K562 (cell line): ENCODE results near the gene MRPL40. TPM values are rescaled to one million over a fixed set of nuclear protein-coding genes. Genes with fewer than 3 reads are reported as not detected.

Experiments used
- BMI1 ChIP-seq: fragments of 150-350 bp; IDR thresholded peaks from 2 replicates; pipeline ENCODE4 v1.6.1; 2014; ENCODE audit warnings: low read length
- CAMTA2 ChIP-seq: fragments of 250-450 bp; sonication (Bioruptor Pico); conservative IDR thresholded peaks from 2 replicates; pipeline ENCODE4 v1.5.1; 2022
- CBX2 ChIP-seq: fragments of 200-600 bp; sonication (generic); IDR thresholded peaks from one replicate; pipeline ENCODE4 v1.6.1; 2012; ENCODE audit warnings: mild to moderate bottlenecking, low read length, inconsistent platforms; ENCODE audit not compliant: insufficient read depth, poor library complexity, severe bottlenecking
- CHD1 ChIP-seq: fragments of 200-600 bp; sonication (generic); IDR thresholded peaks from one replicate; pipeline ENCODE4 v1.6.1; 2012; ENCODE audit warnings: mild to moderate bottlenecking, moderate library complexity, low read length, inconsistent platforms
- EGR1 ChIP-seq: fragments of 450-650 bp; conservative IDR thresholded peaks from 2 replicates; pipeline ENCODE4 v1.6.1; 2017; ENCODE audit warnings: mild to moderate bottlenecking
- FOXM1 ChIP-seq, 2 experiments: fragments of 450-650 bp in 1 of 2; sonication (generic) in 1 of 2; formaldehyde crosslinking in 1 of 2; IDR thresholded peaks; 2 replicates each; pipeline versions ENCODE4 v1.6.1 to v1.9.0; 2017 to 2022; ENCODE audit warnings: low read depth in 2 of 2, mild to moderate bottlenecking in 2 of 2, missing genetic modification reagents in 1 of 2, moderate library complexity in 1 of 2
- IRF2 ChIP-seq: sonication (generic); formaldehyde crosslinking; IDR thresholded peaks from 2 replicates; pipeline ENCODE4 v1.8.1; 2022; ENCODE audit warnings: mild to moderate bottlenecking, missing genetic modification reagents
- MAZ ChIP-seq, 2 experiments: fragments of 450-650 bp in 1 of 2; sonication (generic) in 1 of 2; formaldehyde crosslinking; IDR thresholded peaks in 1 of 2; conservative IDR thresholded peaks in 1 of 2; 2 replicates each; pipeline versions ENCODE4 v1.4.0 to v1.5.0; 2020; ENCODE audit warnings: mild to moderate bottlenecking in 1 of 2, missing genetic modification reagents in 1 of 2
- MLX ChIP-seq, 2 experiments: fragments of 450-650 bp in 1 of 2; sonication (generic) in 1 of 2; formaldehyde crosslinking; conservative IDR thresholded peaks; 2 replicates each; pipeline versions ENCODE4 v1.4.0 to v1.8.1; 2020 to 2022; ENCODE audit warnings: mild to moderate bottlenecking in 1 of 2, missing genetic modification reagents in 1 of 2
- PTRF ChIP-seq: fragments of 450-650 bp; IDR thresholded peaks from 2 replicates; pipeline ENCODE4 v1.6.1; 2016; ENCODE audit warnings: mild to moderate bottlenecking, missing genetic modification characterization, missing compliant biosample characterization
- PTTG1 ChIP-seq: fragments of 450-650 bp; IDR thresholded peaks from 2 replicates; pipeline ENCODE4 v1.6.1; 2016; ENCODE audit warnings: low read depth, mild to moderate bottlenecking, missing genetic modification characterization, missing compliant biosample characterization
- RBM39 ChIP-seq: fragments of 200-400 bp; formaldehyde crosslinking; optimal IDR thresholded peaks from 2 replicates; pipeline ENCODE3; 2018; ENCODE audit warnings: low read depth, low read length
- RERE ChIP-seq: sonication (generic); formaldehyde crosslinking; IDR thresholded peaks from 2 replicates; pipeline ENCODE4 v1.8.0; 2023; ENCODE audit warnings: missing genetic modification reagents, mild to moderate bottlenecking, borderline replicate concordance
- SMC3 ChIP-seq: conservative IDR thresholded peaks from 2 replicates; pipeline ENCODE4 v1.6.1; 2011; ENCODE audit warnings: low read depth, low read length, improper control_type of control experiment; ENCODE audit not compliant: insufficient read depth
- SRSF7 ChIP-seq: fragments of 200-400 bp; formaldehyde crosslinking; optimal IDR thresholded peaks from 2 replicates; pipeline ENCODE3; 2017; ENCODE audit warnings: mild to moderate bottlenecking, low read depth, low read length
- U2AF1 ChIP-seq: fragments of 200-400 bp; formaldehyde crosslinking; optimal IDR thresholded peaks from 2 replicates; pipeline ENCODE3; 2017; ENCODE audit warnings: mild to moderate bottlenecking, low read depth, low read length, moderate library complexity
- ZNF76 ChIP-seq: fragments of 250-450 bp; sonication (Bioruptor Pico); IDR thresholded peaks from 2 replicates; pipeline ENCODE4 v1.4.0; 2020; ENCODE audit warnings: mild to moderate bottlenecking, moderate library complexity, borderline replicate concordance
- ZNF778 ChIP-seq: fragments of 450-650 bp; formaldehyde crosslinking; IDR thresholded peaks from 2 replicates; pipeline ENCODE4 v1.4.0; 2020; ENCODE audit warnings: mild to moderate bottlenecking, moderate library complexity
- polyA plus RNA-seq, 8 experiments: library from polyadenylated mRNA; depleted of rRNA in 4 of 8; stranded (reverse) in 5 of 8; unstranded in 3 of 8; fragments of >200 nt; fragmentation: Nextera tagmentation in 2 of 8; fragmentation: Illumina TruSeq in 1 of 8; extraction: Ambion mirVana in 2 of 8; extraction: Trizol in 1 of 8; gene quantifications; 2 replicates each; pipeline versions ENCODE4 v1.2.1 to v1.2.3, GENCODE V29; 2011 to 2014; ENCODE audit warnings: inconsistent platforms in 1 of 8, missing spikeins in 1 of 8
- total RNA-seq, 7 experiments: library from RNA; depleted of rRNA in 6 of 7; stranded (reverse); fragments of >200 nt in 6 of 7; fragmentation: Illumina TruSeq in 2 of 7; extraction: Trizol in 2 of 7; gene quantifications; 2 replicates each; pipeline versions ENCODE4 v1.2.1 to v1.2.3, GENCODE V29; 2011 to 2021; ENCODE audit warnings: low replicate concordance in 1 of 7
- TF ChIP-seq, protein P1 (sequence below): fragments of 250-450 bp; sonication (Bioruptor Pico); IDR thresholded peaks from 2 replicates; pipeline ENCODE4 v1.8.0; 2022; ENCODE audit warnings: moderate library complexity, mild to moderate bottlenecking, inconsistent platforms

MRPL40 gene
- total and polyA plus RNA-seq, 9 of the 15 experiments (the other 6 are each of a cell fraction or from before 2014, with no cell fraction given), result 132 to 652 (median 208) TPM

DNA sequence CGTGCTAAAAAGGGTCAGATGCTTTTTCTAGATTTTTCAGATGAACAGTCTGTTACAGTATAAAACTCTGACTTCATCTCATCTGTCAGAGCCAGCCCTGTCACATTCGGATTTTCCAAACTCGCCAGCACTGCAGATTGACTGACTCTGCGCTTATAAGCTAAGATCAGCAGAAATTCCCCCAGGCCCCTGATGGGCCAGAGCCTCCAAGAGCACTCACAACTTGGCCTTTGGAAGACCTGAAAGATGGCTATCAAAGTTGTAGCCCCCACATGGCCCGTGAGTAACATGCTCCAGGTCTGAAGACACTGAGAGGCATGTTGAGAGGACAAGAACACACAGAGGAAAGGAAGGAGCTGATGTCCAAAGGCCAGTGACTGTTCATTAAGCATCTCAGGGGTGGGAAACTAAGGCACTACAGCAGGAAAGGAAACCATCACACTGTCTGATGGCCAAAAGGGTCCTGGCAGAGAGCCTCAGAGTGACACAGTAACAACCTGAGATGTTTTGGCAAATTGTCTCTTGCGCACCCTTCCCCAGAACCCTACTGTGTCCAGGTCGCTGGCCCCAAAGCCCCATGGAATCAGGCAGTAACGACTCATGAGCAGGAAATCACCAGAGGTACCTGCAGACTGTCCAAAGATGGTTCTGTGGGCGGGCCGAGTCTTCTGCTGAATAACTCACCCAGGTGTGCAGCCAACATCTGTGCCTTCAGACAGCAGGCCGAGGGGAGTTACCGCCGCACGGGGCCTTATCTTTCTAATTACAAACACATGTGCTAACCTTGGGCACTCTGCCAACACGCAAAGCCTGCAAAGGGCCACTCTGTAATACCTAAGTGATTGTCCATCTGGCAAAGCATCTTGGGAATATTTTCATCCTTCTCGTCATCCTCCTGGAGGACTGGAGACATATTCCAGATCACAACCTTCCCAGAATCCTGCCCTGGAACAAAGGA, 24.4 kb upstream of the MRPL40 start (continued):
- TF ChIP-seq PTTG1 (no peak), RBM39 (no peak), SMC3 (no peak; the same call in 1 of the 2 replicates), FOXM1 (IDR thresholded peaks at IDR 0.05; ENCODE audit: low read depth) (peak; percentile 69; the same call in 1 of the 2 replicates), FOXM1 (CRISPR knock-in tag; IDR thresholded peaks at IDR 0.05; ENCODE audit: low read depth) (no peak), CHD1 (no peak), MLX (CRISPR knock-in tag; conservative IDR thresholded peaks at IDR 0.05) (no peak), IRF2 (no peak), PTRF (tag) (no peak), CAMTA2 (CRISPR knock-in tag) (no peak), BMI1 (no peak), CBX2 (no peak), U2AF1 (no peak), RERE (CRISPR knock-in tag) (no peak), SRSF7 (no peak), EGR1 (no peak), ZNF778 (no peak), ZNF76 (CRISPR knock-in tag) (0 out of 2 replicates have a peak, but pooled peaks have one; percentile 8), MAZ (CRISPR knock-in tag; conservative IDR thresholded peaks at IDR 0.05 in 1 of 2, IDR thresholded peaks at IDR 0.05 in 1 of 2) (0 out of 4 replicates have a peak, but pooled peaks of 1 of the 2 experiments have one; percentile 39)
- TF ChIP-seq, protein P1, sequence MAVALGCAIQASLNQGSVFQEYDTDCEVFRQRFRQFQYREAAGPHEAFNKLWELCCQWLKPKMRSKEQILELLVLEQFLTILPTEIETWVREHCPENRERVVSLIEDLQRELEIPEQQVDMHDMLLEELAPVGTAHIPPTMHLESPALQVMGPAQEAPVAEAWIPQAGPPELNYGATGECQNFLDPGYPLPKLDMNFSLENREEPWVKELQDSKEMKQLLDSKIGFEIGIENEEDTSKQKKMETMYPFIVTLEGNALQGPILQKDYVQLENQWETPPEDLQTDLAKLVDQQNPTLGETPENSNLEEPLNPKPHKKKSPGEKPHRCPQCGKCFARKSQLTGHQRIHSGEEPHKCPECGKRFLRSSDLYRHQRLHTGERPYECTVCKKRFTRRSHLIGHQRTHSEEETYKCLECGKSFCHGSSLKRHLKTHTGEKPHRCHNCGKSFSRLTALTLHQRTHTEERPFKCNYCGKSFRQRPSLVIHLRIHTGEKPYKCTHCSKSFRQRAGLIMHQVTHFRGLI, result no peak
